GM18868 (cell line): ENCODE data around the gene TBXA2R.
"Not testable (repeated sequence)": the region's sequence is repeated elsewhere in the genome, so short reads cannot be mapped to it uniquely, and the experiment has no call there.

Experiments
- ATAC-seq: cut with Tn5 transposase; IDR thresholded peaks from one replicate; pipeline ENCODE4 v1.9.1; 2021; ENCODE audit warnings: mild to moderate bottlenecking, moderate library complexity; ENCODE audit not compliant: unreplicated experiment

TBXA2R gene

GRCh38 chr19:3606690-3607289, at the start of gene TBXA2R:
Gene TBXA2R, minus strand, starts transcription at chr19:3606875. Its CDS starts 6,241 bp downstream, at chr19:3600634.
- no peak for ATAC-seq

GRCh38 chr19:3656073-3656746, 49.5 kb upstream of the TBXA2R start:
- ATAC-seq: no peak

GRCh38 chr19:3655402-3656072, 48.9 kb upstream of the TBXA2R start:
- no peak for ATAC-seq

- no peak for ATAC-seq
Measured at GRCh38 chr19:3653865-3654513, 47.3 kb upstream of the TBXA2R start.

- no peak for ATAC-seq
Measured at GRCh38 chr19:3653081-3653795, 46.6 kb upstream of the TBXA2R start.

- ATAC-seq: no peak
Measured at GRCh38 chr19:3652422-3652821, 45.7 kb upstream of the TBXA2R start.

- no peak for ATAC-seq
Measured at GRCh38 chr19:3651684-3652083, 45.0 kb upstream of the TBXA2R start.

- ATAC-seq: no peak
Measured at GRCh38 chr19:3649888-3650287, 43.2 kb upstream of the TBXA2R start.

GRCh38 chr19:3648037-3648905, 41.6 kb upstream of the TBXA2R start:
- ATAC-seq: no peak

- ATAC-seq: not testable (repeated sequence)
Measured at GRCh38 chr19:3647102-3647501, 40.4 kb upstream of the TBXA2R start.

GRCh38 chr19:3646336-3647092, 39.8 kb upstream of the TBXA2R start:
- no peak for ATAC-seq

GRCh38 chr19:3645726-3646125, 39.1 kb upstream of the TBXA2R start:
- ATAC-seq: no peak

- ATAC-seq: no peak
Measured at GRCh38 chr19:3645067-3645396, 38.4 kb upstream of the TBXA2R start.

GRCh38 chr19:3644351-3645066, 37.8 kb upstream of the TBXA2R start:
- ATAC-seq: no peak

- ATAC-seq: no peak
Measured at GRCh38 chr19:3643674-3644313, 37.1 kb upstream of the TBXA2R start.

- ATAC-seq: no peak
Measured at GRCh38 chr19:3642987-3643673, 36.5 kb upstream of the TBXA2R start.

GRCh38 chr19:3642296-3642695, 35.6 kb upstream of the TBXA2R start:
- no peak for ATAC-seq
